ENCODE results near the gene GNAO1. TPM values are rescaled to one million over a fixed set of nuclear protein-coding genes. Genes with fewer than 3 reads are reported as not detected.

Gene GNAO1
- total and polyA plus RNA-seq, 9 of the 15 experiments (the other 6 are each of a cell fraction or from before 2014, with no cell fraction given): 0.07 to 0.42 (median 0.08) TPM; not detected in 5

DNA sequence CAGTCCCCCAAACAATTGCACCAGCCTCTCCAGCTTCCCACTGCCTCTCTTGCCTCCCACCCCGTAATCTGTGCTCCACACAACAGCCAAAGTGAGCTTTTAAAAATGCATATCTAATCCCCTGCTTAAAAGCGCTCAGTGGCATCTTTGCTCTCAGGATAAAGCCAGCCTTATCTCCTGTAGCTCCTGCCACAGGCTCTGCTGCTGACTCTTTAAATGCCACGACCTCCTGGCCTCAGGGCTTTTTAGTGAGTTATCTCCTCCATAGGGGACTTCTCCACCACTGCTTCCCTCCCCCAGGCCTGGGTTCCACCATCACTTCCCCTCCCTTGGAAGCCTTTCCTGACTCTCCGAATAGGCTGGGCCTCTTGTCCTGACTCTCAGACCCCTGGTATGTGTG is 98.6 kb downstream of the GNAO1 start (continued):
- TF ChIP-seq, protein P1, sequence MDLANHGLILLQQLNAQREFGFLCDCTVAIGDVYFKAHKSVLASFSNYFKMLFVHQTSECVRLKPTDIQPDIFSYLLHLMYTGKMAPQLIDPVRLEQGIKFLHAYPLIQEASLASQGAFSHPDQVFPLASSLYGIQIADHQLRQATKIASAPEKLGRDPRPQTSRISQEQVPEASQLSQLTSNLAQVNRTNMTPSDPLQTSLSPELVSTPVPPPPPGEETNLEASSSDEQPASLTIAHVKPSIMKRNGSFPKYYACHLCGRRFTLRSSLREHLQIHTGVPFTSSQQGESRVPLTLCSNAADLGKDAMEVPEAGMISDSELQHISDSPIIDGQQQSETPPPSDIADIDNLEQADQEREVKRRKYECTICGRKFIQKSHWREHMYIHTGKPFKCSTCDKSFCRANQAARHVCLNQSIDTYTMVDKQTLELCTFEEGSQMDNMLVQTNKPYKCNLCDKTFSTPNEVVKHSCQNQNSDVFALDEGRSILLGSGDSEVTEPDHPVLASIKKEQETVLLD (IDR thresholded peaks at IDR 0.05): 0 out of 2 replicates have a peak, but pooled peaks have one; percentile 37
- peak; percentile 84 for TF ChIP-seq STAT5A (IDR thresholded peaks at IDR 0.05; ENCODE audit: borderline replicate concordance, low read length)
- TF ChIP-seq, protein P2, sequence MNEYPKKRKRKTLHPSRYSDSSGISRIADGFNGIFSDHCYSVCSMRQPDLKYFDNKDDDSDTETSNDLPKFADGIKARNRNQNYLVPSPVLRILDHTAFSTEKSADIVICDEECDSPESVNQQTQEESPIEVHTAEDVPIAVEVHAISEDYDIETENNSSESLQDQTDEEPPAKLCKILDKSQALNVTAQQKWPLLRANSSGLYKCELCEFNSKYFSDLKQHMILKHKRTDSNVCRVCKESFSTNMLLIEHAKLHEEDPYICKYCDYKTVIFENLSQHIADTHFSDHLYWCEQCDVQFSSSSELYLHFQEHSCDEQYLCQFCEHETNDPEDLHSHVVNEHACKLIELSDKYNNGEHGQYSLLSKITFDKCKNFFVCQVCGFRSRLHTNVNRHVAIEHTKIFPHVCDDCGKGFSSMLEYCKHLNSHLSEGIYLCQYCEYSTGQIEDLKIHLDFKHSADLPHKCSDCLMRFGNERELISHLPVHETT (CRISPR knock-in tag; conservative IDR thresholded peaks at IDR 0.05 in 1 of 2, IDR thresholded peaks at IDR 0.05 in 1 of 2): no peak

DNA sequence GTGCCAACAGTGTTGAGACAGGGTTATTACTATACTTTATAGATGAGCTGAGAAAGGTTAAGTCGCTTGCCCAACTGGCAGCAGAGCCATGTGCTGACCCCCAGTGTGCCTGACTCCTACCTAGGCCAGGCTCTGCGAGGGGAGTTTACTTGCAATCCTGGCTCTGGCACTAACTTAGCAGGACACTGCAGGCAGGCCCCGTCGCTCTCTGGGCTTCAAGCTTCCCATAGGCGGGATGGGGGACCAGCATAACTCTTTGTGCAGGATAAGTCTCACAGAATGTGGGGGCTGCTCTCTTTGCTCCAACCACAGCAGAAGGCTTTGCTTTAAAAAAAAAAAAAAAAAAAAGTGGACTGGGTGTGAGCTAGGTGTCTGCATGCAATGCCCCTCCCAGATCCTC is 102.7 kb downstream of the GNAO1 start:
- Histone ChIP-seq H3K9ac (ENCODE audit: insufficient read depth in 1 of 2, low read depth in 2 of 2, low read length in 2 of 2) (no peak overlapping the region), H2AFZ (ENCODE audit: low read depth, low read length) (no peak overlapping the region), H4K20me1 (replicated peaks; ENCODE audit: control insufficient read depth, insufficient read depth, low read length) (peaks cover 14% of the 10 kb centered on the region; the same call in 1 of the 2 replicates), H3K27ac (ENCODE audit: extremely low read depth, low read depth, low read length) (no peak overlapping the region), H3K36me3 (ENCODE audit: control insufficient read depth, insufficient read depth, low read length) (no peaks in the 10 kb centered on the region), H3K4me1 (replicated peaks in 1 of 2; ENCODE audit: control insufficient read depth in 2 of 2, insufficient read depth in 2 of 2, low read length in 2 of 2) (peaks cover 4% of the 10 kb centered on the region in 2 experiments; a peak in 3 of 5 replicates), H3K79me2 (ENCODE audit: control insufficient read depth, insufficient read depth, low read length) (no peaks in the 10 kb centered on the region), H3K4me3 (no peak overlapping the region), H3K27me3 (ENCODE audit: control insufficient read depth in 2 of 2, insufficient read depth in 2 of 2, low read length in 2 of 2) (peaks cover 33 to 49% of the 10 kb centered on the region in 2 experiments), H3K4me2 (ENCODE audit: insufficient read depth, low read length) (no peak overlapping the region), H3K9me3 (replicated peaks; ENCODE audit: control insufficient read depth, insufficient read depth, low read depth, low read length) (no peaks in the 10 kb centered on the region), H3K9me1 (ENCODE audit: control insufficient read depth, insufficient read depth, low read length) (no peaks in the 10 kb centered on the region)
- intact Hi-C loops (cut with micrococcal nuclease) (no loop called here), in situ Hi-C loops (cut with MboI) (no loop called here)
- BruUV-seq (replicated peaks): no TSS peak
- no peak for ATAC-seq
- POLR2A ChIA-PET: interaction anchor here (1.1 to 1.4 kb wide), 3 partner anchors 9 to 16 kb away, joined by 3 to 6 read pairs (median 5); no protein-coding TSS in a partner anchor
- DNase-seq (ENCODE audit: extremely low read depth in 1 of 4, low spot score in 3 of 4): no peak
- FAIRE-seq: no peak
- 8% methylated on average over 5 of the region's 5 CpGs for WGBS (ENCODE audit: insufficient coverage, low coverage, missing lambda C conversion rate)
- CTCF ChIA-PET (ENCODE audit: low intra/inter-chr PET ratio): no interaction called here
- TF ChIP-seq ARHGAP35 (IDR thresholded peaks at IDR 0.05; ENCODE audit: partially characterized antibody) (no peak), SAP30 (IDR thresholded peaks at IDR 0.05; ENCODE audit: borderline replicate concordance, insufficient read depth, low read depth, low read length, poor library complexity, severe bottlenecking) (no peak), RBM34 (IDR thresholded peaks at IDR 0.05; ENCODE audit: borderline replicate concordance, insufficient read depth, low read length) (no peak), ATF7 (IDR thresholded peaks at IDR 0.05) (no peak), HMGN3 (IDR thresholded peaks at IDR 0.05; ENCODE audit: borderline replicate concordance, extremely low read depth, insufficient read length, low read depth, low read length) (no peak), SRSF9 (IDR thresholded peaks at IDR 0.05; ENCODE audit: borderline replicate concordance, low read depth, low read length) (no peak)
- TF ChIP-seq, protein P3, sequence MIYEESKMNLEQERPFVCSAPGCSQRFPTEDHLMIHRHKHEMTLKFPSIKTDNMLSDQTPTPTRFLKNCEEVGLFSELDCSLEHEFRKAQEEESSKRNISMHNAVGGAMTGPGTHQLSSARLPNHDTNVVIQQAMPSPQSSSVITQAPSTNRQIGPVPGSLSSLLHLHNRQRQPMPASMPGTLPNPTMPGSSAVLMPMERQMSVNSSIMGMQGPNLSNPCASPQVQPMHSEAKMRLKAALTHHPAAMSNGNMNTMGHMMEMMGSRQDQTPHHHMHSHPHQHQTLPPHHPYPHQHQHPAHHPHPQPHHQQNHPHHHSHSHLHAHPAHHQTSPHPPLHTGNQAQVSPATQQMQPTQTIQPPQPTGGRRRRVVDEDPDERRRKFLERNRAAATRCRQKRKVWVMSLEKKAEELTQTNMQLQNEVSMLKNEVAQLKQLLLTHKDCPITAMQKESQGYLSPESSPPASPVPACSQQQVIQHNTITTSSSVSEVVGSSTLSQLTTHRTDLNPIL (CRISPR knock-in tag; IDR thresholded peaks at IDR 0.05): no peak
